GDM1 (cell line): ENCODE results near the gene SCLT1.

Experiments used
- DNase-seq: peaks from one replicate; lab custom pipeline; 2025; lab: John Stamatoyannopoulos, UW

SCLT1 gene

DNA sequence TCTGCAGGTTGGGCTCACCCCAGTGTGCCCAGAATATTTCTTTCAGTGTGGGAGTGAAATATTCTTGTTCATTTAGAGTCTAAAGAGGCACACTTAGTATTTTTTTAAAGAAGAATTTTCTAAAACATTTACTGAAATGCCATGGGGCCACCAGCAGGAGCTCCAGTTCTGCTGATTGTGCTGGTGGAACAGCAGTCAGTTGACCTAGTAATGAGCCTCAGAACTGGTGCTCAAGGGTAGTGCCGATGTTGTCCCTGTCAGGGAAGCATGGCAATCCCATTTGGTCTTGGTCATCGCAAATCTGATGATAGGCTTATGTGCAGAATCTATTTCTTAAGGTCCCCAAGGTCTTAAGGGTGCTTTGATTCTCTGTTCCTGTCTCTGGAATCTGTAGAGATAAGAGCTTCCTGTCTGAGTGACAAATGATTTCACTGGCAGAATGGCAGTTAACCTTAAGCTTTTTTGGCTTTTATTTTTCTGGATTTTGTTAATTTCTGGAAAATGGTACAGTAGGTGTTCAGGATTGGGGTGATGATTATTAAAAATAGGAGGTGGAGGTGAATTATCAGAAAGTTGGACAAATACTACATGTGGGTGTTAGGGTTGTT, 252.5 kb downstream of the SCLT1 start:
- DNase-seq: no peak

DNA sequence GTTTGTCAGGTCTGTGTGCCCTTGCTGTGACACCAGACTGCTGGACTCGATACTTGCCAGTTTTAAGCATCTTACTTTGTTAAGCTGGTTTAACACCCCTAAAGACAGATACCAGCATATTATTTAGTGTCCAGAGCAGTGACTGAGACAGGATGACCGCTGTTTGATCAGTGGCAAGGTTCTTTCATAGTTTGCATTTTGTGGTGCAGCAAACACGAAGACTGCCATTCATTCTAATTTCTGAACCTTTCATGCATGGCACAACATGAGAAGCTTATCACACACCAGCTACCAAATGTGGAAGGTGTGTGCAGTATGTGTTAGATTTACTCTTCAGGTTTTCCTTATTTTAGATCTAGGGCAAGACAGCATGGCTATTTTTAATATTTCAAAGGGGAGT, 255.7 kb downstream of the SCLT1 start:
- no peak for DNase-seq

DNA sequence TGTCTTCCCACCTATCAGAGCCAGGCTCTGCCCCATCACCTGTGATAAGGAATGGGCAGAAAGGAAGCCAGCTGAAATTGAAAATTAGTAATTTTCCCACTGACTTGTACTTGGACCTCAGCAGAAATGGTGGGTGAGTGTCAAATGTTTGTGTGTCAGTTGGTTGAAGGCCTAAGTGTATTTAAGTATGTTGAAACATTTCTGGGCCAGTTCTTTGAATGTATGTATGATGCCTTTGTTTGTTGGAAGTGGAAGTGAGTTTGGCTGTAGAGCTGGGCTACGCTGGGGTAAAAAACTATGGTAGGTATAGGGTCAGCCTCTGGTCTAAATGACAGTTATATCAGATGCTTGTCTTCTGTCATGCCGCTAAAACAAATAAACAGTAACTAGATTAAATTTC, 256.1 kb downstream of the SCLT1 start:
- no peak for DNase-seq

DNA sequence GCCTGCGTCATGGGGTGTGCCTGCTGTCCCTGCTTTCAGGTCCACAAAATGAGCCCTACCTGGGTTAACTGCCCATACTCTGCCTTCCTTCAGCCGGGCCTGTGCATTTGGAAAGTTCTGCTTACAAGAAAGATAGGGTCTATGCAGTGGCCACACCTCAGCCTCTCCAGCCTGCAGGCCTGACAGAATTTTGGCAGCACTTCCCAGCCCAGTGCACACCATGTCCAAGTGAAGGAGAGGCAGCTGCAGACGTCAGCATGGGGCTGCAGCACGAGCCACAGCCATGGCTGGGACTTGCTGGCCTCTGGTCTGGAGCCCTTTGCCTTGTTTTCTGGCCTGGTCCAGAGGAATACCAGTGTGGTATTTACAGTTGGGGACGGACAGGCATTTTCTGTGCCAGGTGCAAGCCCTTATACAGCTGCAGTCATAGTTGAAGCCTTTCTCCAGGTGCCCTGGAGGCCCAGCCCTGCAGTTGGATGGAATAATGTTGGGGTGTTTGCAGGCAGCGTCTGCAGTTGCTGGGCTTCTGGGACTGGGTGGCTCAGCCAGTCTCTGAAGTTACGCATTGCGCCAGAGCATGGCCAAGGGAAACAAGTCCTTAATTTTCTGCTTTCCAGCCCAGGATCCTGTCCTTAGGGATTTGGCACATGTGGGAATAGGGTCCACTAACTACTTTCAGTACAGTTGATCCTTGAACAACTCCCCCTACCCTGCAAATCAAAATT, 257.7 kb downstream of the SCLT1 start:
- DNase-seq: no peak
